Measurements from ENCODE around the gene CXCL5.
"Not testable (repeated sequence)": the region's sequence is repeated elsewhere in the genome, so short reads cannot be mapped to it uniquely, and the experiment has no call there.

CXCL5 gene

DNA sequence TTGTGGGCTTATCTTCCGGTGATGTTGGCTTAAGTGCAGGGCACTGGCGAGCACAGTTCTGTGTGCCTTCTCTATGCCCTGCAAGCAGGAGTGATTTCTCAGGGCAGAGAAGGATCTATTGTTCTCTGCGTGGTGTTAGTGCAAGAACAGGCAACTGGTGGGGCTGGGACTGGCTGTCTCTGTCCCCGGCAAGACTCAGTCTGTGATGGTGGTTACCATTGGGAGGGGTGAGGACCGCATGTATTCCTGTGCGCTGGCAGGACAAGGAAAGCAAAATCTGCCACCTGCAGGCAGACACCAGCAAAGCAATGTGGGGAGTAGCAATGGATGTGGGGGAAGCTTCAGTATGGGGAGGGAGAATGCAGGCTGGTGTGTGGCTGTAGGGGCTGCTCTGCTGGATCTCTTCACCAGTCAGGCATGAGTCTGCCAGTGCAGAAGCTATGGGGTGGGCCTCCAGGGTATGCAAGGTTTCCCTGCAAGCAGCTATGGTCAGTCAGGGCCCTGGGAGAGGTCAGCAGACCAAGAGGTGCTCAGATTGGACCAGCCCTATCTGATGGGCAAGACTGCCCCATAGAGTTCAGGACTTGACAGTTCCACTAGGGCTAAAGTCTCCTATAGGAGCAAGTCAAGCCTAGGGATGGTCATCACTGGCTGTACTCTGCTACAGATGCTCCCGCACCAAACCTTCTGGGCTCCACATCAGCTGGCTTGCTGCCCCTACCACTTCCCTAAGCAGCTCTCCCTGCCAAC is 33.4 kb downstream of the CXCL5 start:
- H3K4me3 ChIP-seq (ENCODE audit: low read depth, low read length) = no peak overlapping the region
- TF ChIP-seq, protein P1, sequence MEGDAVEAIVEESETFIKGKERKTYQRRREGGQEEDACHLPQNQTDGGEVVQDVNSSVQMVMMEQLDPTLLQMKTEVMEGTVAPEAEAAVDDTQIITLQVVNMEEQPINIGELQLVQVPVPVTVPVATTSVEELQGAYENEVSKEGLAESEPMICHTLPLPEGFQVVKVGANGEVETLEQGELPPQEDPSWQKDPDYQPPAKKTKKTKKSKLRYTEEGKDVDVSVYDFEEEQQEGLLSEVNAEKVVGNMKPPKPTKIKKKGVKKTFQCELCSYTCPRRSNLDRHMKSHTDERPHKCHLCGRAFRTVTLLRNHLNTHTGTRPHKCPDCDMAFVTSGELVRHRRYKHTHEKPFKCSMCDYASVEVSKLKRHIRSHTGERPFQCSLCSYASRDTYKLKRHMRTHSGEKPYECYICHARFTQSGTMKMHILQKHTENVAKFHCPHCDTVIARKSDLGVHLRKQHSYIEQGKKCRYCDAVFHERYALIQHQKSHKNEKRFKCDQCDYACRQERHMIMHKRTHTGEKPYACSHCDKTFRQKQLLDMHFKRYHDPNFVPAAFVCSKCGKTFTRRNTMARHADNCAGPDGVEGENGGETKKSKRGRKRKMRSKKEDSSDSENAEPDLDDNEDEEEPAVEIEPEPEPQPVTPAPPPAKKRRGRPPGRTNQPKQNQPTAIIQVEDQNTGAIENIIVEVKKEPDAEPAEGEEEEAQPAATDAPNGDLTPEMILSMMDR (conservative IDR thresholded peaks at IDR 0.05; ENCODE audit: low read depth, low read length) = peak; percentile 55
- peak; percentile 29 for DNase-seq (ENCODE audit: low read depth)

DNA sequence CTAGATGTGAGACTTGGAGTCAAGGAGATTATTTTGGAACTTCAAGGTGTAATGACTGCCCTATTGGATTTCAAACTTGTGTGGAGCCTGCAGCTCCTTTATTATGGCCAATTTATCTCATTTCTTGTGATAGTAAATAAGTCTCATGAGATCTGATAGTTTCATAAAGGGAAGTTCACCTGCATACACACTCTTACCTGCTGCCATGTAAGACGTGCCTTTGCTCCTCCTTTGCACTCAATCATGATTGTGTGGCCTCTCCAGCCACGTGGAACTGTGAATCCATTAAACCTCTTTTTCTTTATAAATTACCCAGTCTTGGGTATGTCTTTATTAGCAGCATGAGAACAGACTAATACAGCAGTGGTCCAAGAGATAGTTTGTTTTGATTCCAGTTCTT is 35.8 kb downstream of the CXCL5 start:
- DNase-seq (ENCODE audit: low read depth) = no peak
- H3K4me3 ChIP-seq (ENCODE audit: low read depth, low read length) = no peak overlapping the region
- TF ChIP-seq, protein P1 (conservative IDR thresholded peaks at IDR 0.05; ENCODE audit: low read depth, low read length) = no peak

DNA sequence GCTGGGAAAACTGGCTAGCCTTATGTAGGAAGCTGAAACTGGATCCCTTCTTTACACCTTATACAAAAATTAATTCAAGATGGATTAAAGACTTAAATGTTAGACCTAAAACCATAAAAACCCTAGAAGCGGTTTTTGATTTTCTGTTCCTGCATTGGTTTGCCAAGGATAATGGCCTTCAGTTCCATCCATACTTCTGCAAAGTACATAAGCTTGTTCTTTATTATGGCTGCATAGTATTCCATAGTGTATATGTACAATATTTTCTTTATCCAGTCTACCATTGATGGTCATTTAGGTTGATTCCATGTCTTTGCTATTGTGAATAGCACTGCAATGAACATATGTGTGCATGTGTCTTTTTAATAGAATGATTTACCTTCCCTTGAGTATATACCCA is 39.4 kb downstream of the CXCL5 start:
- DNase-seq (ENCODE audit: low read depth); H3K4me3 ChIP-seq (ENCODE audit: low read depth, low read length): not testable (repeated sequence)

DNA sequence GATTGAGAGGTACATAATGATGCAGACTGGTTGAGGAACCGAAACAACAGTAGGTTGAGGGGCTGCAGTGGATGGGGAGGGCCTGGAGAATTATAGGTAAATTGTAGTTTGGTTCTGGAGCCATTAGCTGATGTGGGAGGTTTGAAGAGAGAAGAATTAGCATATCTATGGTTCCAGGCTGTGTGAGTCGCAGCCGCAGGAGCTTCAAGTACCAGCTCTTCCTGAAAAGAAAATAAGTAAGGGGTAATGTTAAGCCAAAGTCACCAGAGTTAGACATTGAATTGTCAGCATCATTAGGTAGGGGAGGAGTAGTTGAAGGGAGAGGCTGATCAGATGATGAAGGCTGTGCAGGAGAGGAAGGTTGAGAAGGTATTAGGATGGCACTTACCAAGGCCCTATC is 46.1 kb downstream of the CXCL5 start:
- no peak for DNase-seq (ENCODE audit: low read depth)
- TF ChIP-seq, protein P1 (conservative IDR thresholded peaks at IDR 0.05; ENCODE audit: low read depth, low read length) = no peak
- no peak overlapping the region for H3K4me3 ChIP-seq (ENCODE audit: low read depth, low read length)

DNA sequence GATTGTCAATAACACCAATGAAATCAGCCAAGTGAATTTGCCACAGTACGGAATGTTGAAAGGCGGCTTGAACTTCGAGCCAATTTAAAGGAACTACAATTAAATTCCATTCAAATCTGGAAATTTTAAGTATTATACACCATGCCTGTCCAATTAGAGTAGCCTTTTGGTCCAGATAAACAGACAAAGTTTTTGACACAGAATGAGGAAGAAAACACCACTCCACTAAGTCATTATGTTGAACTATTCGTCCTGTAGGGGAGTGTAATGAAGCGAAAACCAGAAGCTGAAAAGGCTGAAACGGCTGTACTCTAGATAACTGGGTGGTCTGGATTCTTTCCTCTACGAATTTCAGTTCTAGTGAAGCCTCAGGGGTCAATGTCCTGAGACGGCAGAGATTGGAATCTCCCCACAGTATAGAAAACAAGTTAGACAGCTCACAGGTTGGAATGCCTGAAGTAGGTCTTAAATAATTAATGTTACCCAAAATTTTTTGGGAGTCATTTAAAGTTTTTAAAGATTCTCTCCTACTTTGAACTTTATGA is 48.0 kb downstream of the CXCL5 start:
- DNase-seq (ENCODE audit: low read depth); H3K4me3 ChIP-seq (ENCODE audit: low read depth, low read length): not testable (repeated sequence)

DNA sequence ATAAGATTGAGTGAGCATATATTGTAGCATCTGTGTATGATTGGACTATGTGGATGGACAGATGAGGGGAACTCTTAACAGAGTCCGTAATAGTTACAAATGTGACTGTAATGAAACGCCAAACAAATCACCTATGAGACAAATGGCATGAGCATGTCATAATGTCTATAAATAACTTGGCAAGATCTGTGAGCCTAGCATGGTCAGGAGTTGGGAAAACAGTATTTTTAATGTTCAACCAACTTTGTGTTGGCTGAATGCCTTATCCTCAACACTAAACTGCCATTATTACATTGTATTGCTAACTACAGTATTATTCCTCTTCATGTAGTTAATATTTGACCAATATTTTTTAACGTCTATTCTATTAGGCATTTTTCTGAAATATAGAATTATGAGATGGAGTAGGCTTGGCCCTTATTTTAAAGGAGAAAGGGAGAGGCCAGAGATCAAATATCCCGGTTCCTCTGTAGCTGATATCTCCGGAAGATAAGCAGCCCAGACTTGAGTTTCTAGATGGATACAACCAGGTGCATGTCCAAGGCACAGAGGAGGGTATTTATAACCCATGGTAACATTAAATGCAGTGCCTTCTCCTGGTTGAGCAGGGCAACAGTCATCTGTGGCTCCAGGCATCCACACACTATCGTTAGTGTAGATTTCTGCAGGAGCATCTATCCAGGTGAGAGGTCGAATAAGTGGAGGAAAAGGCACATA is 49.3 kb downstream of the CXCL5 start:
- TF ChIP-seq, protein P1 (conservative IDR thresholded peaks at IDR 0.05; ENCODE audit: low read depth, low read length) = no peak
- no peak overlapping the region for H3K4me3 ChIP-seq (ENCODE audit: low read depth, low read length)
- no peak for DNase-seq (ENCODE audit: low read depth)

DNA sequence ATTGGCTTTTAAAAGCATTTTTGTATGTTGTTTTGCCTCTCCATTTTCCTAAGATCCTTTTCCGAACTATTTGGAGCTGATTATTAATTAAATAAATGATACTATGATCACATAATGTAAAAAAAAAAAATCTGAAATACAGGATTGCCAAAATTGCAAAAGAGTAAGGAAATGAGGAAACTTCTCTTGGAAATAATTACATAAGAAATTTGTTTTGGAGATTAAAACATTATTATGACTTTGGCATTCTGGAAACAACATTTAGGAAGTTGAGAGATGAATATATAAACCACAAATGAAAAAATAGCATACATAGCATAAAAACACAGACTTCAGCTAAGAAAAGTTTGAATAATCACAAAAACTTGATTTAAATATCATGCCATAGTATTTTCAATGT is 50.2 kb downstream of the CXCL5 start:
- DNase-seq (ENCODE audit: low read depth) = no peak
- no peak overlapping the region for H3K4me3 ChIP-seq (ENCODE audit: low read depth, low read length)
- TF ChIP-seq, protein P1 (conservative IDR thresholded peaks at IDR 0.05; ENCODE audit: low read depth, low read length) = no peak

Data from choroid plexus epithelial cell (primary cell).